Muscle layer of duodenum (tissue), 2 donors: ENCODE data around the gene SETD5.
"Not testable (repeated sequence)": the region's sequence is repeated elsewhere in the genome, so short reads cannot be mapped to it uniquely, and the experiment has no call there.

Experiments used
- H3K27ac ChIP-seq: one replicate; pipeline ENCODE4 v1.7.0; 2013; ENCODE audit warnings: mild to moderate bottlenecking, low read length
- H3K27me3 ChIP-seq: one replicate; pipeline ENCODE4 v1.7.0; 2013; ENCODE audit warnings: low read depth, mild to moderate bottlenecking, control low read depth, low read length
- H3K36me3 ChIP-seq, 2 donors: one replicate each; pipeline ENCODE4 v1.7.0; 2013; ENCODE audit warnings: low read length in 2 of 2, control low read depth in 1 of 2, mild to moderate bottlenecking in 1 of 2; ENCODE audit not compliant: insufficient read depth in 2 of 2, control insufficient read depth in 1 of 2
- H3K4me1 ChIP-seq, 2 donors: one replicate each; pipeline ENCODE4 v1.7.0; 2013; ENCODE audit warnings: low read length in 2 of 2, mild to moderate bottlenecking in 2 of 2, control low read depth in 1 of 2, moderate library complexity in 1 of 2; ENCODE audit not compliant: insufficient read depth in 2 of 2, control insufficient read depth in 1 of 2
- H3K4me3 ChIP-seq, 2 donors: one replicate each; pipeline ENCODE4 v1.7.0; 2013; ENCODE audit warnings: low read length in 2 of 2, low read depth in 1 of 2, mild to moderate bottlenecking in 1 of 2
- H3K9me3 ChIP-seq, 2 donors: one replicate each; pipeline ENCODE4 v1.7.0; 2013; ENCODE audit warnings: low read length in 2 of 2, control low read depth in 1 of 2, mild to moderate bottlenecking in 1 of 2; ENCODE audit not compliant: control insufficient read depth in 1 of 2
- donor health status: healthy.

SETD5 gene

GRCh38 chr3:9474482-9474881 is 77.1 kb downstream of the SETD5 start:
- peaks cover 72 to 92% of the 10 kb centered on the region in 2 donors for H3K36me3 ChIP-seq
- H3K4me3 ChIP-seq, result no peak overlapping the region
- H3K27me3 ChIP-seq, result no peaks in the 10 kb centered on the region
- no peak overlapping the region for H3K27ac ChIP-seq
- peaks cover 0 to 5% of the 10 kb centered on the region in 2 donors for H3K4me1 ChIP-seq
- no peaks in the 10 kb centered on the region for H3K9me3 ChIP-seq

GRCh38 chr3:9476935-9477334 is 79.5 kb downstream of the SETD5 start:
- H3K9me3 ChIP-seq, result no peaks in the 10 kb centered on the region
- H3K27me3 ChIP-seq, result no peaks in the 10 kb centered on the region
- no peak overlapping the region for H3K27ac ChIP-seq
- H3K36me3 ChIP-seq, result peaks cover 66 to 82% of the 10 kb centered on the region in 2 donors
- H3K4me1 ChIP-seq, result peaks cover 0 to 5% of the 10 kb centered on the region in 2 donors
- H3K4me3 ChIP-seq, result no peak overlapping the region

DNA sequence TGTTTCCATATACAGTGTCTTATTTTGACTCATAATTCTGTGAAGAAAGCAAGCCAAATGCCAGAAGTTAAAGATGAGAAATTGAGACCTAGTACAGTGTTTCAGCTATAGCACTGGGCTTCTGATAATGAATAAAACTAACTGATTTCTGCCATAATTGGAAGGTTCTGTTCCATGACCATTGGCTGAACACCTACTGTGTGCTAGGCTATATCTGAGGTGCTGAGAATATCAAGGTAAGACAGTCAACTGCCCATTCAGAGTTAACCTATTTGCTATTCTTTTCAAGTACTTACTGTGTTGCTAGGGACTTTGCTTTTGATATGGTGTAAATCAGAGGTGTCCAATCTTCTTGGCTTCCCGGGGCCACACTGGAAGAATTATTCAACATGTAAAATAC is 82.8 kb downstream of the SETD5 start:
- H3K27ac ChIP-seq, result no peak overlapping the region
- no peaks in the 10 kb centered on the region for H3K27me3 ChIP-seq
- H3K36me3 ChIP-seq, result peaks cover 43 to 56% of the 10 kb centered on the region in 2 donors
- no peak overlapping the region for H3K4me3 ChIP-seq
- H3K4me1 ChIP-seq, result peaks cover 0 to 5% of the 10 kb centered on the region in 2 donors
- no peaks in the 10 kb centered on the region for H3K9me3 ChIP-seq

DNA sequence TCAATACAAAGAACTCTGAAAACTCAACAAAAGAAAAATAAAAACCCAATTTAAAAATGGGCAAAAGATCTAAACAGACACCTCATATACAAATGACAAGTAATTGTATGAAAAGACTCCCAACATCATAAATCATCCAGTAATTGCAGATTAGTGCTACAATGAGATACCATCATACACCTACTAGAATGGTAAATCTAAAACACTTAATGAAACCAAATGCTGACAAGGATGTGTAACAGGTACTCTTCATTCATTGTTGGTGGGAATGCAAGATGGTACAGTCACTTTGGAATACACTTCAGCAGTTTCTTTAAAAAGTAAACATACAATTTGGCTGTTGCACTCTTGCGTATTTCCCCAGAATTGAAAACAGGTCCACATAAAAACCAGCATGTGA is 87.8 kb downstream of the SETD5 start:
- Histone ChIP-seq H3K4me3 (no peak overlapping the region), H3K4me1 (no peaks in the 10 kb centered on the region), H3K27me3 (no peaks in the 10 kb centered on the region), H3K9me3 (peaks cover 0 to 3% of the 10 kb centered on the region in 2 donors), H3K36me3 (peaks cover 17 to 26% of the 10 kb centered on the region in 2 donors), H3K27ac (no peak overlapping the region)

- Histone ChIP-seq H3K4me1 (no peaks in the 10 kb centered on the region), H3K27ac (no peak overlapping the region), H3K9me3 (peaks cover 0 to 3% of the 10 kb centered on the region in 2 donors), H3K27me3 (no peaks in the 10 kb centered on the region), H3K4me3 (no peak overlapping the region), H3K36me3 (no peaks in the 10 kb centered on the region)
Observed at GRCh38 chr3:9491506-9491905, 94.1 kb downstream of the SETD5 start.

GRCh38 chr3:9494036-9494435 is 96.6 kb downstream of the SETD5 start:
- H3K9me3 ChIP-seq, H3K4me1 ChIP-seq: not testable (repeated sequence)

GRCh38 chr3:9496893-9497292 is 99.5 kb downstream of the SETD5 start:
- Histone ChIP-seq H3K27ac (no peak overlapping the region), H3K27me3 (peaks cover 25% of the 10 kb centered on the region), H3K4me1 (peaks cover 0 to 15% of the 10 kb centered on the region in 2 donors), H3K9me3 (no peaks in the 10 kb centered on the region), H3K4me3 (no peak overlapping the region), H3K36me3 (no peaks in the 10 kb centered on the region)

More at GRCh38 chr3:9494036-9494435, 96.6 kb downstream of the SETD5 start:
- not testable (repeated sequence) for H3K4me3 ChIP-seq, H3K27ac ChIP-seq, H3K36me3 ChIP-seq, H3K27me3 ChIP-seq

DNA sequence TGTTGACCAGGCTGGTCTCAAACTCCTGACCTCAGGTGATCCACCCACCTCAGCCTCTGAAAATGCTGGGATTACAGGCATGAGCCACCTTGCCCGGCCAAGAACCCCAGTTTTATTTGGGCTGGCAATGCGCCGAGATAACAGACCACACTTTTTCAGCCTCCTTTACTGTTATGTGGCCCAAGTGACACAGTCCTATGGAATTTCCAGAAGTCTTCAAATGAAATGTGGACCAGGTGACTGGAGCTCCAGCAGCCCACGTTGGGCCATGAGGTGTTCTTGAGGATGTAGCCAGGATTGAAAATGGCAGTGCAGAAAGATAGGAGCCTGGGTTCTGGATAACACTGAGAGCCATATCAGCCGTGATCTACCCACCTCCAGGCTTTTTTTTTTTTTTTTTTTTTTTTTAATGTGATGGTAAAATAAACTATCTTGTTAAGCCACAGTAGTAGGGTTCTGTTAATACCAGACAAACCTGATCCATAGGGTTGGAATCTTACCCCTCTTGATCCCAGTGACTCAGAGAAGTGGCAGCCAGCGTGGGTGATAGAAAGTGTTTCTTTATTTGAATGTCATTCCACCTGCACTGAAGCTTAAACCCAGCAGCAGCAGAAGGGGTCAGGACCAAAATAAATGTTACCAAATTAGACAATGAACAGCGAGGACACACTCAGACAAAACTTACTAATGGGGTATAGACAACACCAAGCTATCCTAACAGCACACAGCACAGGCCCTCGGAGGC is 100.6 kb downstream of the SETD5 start:
- Histone ChIP-seq H3K4me3 (no peak overlapping the region), H3K27ac (no peak overlapping the region), H3K36me3 (no peaks in the 10 kb centered on the region), H3K27me3 (peaks cover 25% of the 10 kb centered on the region), H3K4me1 (peaks cover 0 to 15% of the 10 kb centered on the region in 2 donors), H3K9me3 (no peaks in the 10 kb centered on the region)

GRCh38 chr3:9498781-9499180 is 101.4 kb downstream of the SETD5 start:
- no peak overlapping the region for H3K4me3 ChIP-seq
- H3K27me3 ChIP-seq, result peaks cover 25% of the 10 kb centered on the region
- no peak overlapping the region for H3K27ac ChIP-seq
- H3K4me1 ChIP-seq, result peaks cover 0 to 15% of the 10 kb centered on the region in 2 donors
- H3K36me3 ChIP-seq, result no peaks in the 10 kb centered on the region
- no peaks in the 10 kb centered on the region for H3K9me3 ChIP-seq

DNA sequence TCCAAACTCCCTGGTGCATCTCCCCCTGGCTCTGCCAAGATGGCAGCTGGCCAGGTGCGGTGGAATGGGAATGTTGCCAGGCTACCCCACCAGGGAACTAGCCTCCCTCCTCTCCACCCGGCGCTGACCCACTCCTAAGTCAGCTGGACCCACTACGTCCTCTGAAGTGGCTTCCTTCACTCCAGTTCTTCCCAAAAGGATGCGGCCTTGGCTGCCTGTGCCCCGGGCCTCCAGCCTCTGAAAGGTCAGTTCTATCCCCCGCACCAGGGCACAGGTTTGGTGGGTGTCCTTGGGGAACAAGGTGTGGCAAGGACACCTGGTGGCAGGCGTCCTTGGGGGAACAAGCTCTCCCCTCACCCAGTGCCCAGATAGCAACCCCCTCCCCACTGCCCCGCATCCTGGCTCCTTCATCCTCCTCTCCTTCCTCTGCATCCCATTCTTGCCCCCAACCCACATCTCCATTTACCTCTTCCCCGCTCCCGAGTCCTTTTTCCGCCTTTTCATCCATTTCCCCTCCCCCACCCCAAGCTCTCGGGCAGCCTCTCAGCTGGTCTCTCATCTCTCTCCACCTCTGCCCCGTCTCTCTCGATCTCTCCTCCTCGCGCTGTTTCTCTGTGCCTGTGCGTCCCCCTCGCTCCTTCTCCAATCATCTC is 102.2 kb downstream of the SETD5 start:
- H3K27me3 ChIP-seq, result peaks cover 25% of the 10 kb centered on the region

GRCh38 chr3:9500108-9501050 is 103.0 kb downstream of the SETD5 start:
- peaks cover 25% of the 10 kb centered on the region for H3K27me3 ChIP-seq
- no peaks in the 10 kb centered on the region for H3K36me3 ChIP-seq
- H3K9me3 ChIP-seq, result no peaks in the 10 kb centered on the region
- peaks cover 0 to 15% of the 10 kb centered on the region in 2 donors for H3K4me1 ChIP-seq
- H3K27ac ChIP-seq, result no peak overlapping the region
- H3K4me3 ChIP-seq, result peak overlapping the region in 1 of 2 donors; percentile 41

More for the DNA sequence above, 102.2 kb downstream of the SETD5 start:
- H3K9me3 ChIP-seq, result no peaks in the 10 kb centered on the region
- peak overlapping the region in 1 of 2 donors; percentile 41 for H3K4me3 ChIP-seq
- no peaks in the 10 kb centered on the region for H3K36me3 ChIP-seq
- no peak overlapping the region for H3K27ac ChIP-seq
- peaks cover 0 to 15% of the 10 kb centered on the region in 2 donors for H3K4me1 ChIP-seq
